Activated CD8-positive, alpha-beta memory T cell treated with anti-CD3 and anti-CD28 coated beads for 1 hour (primary cell): Measurements from ENCODE around the gene ZNF708.
"Not testable (repeated sequence)": the region's sequence is repeated elsewhere in the genome, so short reads cannot be mapped to it uniquely, and the experiment has no call there.

ENCODE experiments used
- DNase-seq, 2 donors: peaks; one replicate each; pipeline ENCODE4 v3.0.0-alpha.2; 2020; ENCODE audit warnings: low read depth in 1 of 2; ENCODE audit errors: extremely low read depth in 1 of 2

ZNF708 gene

DNA sequence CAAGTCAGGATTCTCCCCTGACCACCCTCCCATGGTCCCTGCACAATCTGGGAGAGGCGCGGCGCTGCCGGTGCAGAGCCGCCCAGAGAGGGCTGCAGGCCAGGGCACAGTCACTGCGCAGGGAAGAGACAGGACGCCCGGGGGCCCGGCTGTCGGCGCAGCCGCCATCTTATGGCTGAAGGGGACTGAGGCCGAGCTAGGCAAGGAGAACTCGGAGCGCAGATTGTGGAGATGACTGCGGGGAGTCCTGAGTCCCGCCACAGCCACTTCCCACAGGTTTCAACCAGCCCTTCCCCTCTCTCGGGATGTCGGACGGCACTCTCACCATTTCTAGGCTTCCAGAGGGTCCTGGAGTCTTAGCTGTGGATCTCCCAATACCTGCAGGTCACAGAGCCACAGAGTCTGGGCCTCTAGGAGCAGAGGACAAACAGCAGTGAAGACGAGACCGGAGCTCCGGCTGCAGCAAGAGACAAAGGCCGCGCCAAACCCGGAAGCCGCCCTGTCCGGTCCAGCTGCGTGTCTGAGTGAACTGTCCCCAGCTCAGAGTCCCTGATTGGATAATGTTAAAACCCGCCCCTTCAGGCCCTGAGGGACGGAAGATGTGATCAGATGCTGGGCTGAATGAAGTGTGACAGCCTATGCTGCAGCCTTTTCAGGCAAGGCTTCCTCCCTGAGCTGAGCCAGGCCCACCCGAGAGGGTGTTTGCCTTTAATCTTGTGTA is at the start of gene ZNF708:
Gene ZNF708 (minus strand): TSS at position 526 of the 721 bp plus-strand sequence. CDS start 198 bp downstream, at position 328.
- peak; percentile 48 to 58 for DNase-seq

DNA sequence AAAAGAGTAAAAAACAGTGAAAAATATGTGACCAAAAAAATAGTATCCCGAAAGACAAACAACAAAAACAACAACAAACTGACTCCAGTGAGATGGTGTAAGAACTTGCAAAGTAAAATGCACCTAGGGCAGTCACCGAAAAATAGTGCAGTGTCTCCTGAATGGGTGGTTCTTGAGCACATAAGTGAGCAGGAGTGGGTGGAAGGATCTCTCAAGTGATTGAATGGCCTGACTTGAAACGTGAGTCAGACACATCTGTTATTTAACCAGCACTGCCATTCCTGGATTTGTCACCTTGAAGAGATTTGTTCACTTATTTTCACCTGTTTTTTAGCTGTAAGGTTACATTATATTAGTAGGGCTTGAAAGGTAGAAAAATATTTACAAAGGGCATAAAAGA is 33.1 kb upstream of the ZNF708 start:
- DNase-seq, result no peak

DNA sequence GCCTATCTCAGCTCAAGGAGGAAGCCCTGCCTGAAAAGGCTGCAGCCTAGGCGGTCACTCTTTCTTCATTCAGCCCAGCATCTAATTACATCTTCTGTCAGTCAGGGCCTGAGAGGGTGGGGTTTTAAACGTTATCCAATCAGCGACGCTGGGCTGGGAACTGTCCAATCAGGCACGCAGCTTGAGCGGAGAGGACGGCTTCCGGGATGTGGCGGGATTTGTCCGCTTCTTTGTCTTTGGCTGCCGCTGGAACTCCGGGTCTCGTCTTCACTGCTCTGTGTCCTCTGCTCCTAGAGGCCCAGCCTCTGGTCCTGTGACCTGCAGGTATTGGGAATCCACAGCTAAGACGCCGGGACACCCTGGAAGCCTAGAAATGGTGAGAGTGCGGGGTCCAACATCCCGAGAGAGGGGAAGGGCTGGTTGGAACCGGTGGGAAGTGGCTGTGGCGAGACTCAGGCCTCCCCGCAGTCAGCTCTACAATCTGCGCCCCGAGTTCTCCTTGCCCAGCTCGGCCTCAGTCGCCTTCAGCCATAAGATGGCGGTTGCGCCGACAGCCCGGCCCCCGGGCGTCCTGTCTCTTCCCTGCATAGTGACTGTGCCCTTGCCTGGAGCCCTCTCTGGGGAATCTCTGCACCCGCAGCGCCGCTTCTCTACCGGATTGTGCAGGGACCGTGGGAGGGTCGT is 29.7 kb upstream of the ZNF708 start, which contains the start of gene ZNF738:
Gene ZNF738 (plus strand): TSS at position 233 of the 684 bp plus-strand sequence. CDS start 141 bp downstream, at position 374.
- DNase-seq, result peak; percentile 62 to 63

DNA sequence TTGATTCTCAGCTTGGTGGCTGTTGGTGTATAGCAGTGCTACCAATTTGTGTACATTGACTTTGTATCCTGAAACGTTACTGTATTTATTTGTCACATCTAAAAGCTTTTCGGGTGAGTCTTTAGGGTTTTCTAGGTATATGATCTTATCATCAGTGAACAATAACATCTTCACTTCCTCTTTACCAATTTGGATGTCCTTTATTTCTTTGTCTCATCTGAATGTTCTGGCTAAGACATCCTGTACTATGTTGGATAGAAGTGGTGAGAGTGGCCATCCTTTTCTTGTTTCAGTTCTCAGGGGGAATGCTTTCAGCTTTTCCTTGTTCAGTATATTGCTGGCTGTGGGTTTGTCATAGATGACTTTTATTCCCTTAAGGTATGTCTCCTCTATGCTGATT is 23.6 kb upstream of the ZNF708 start:
- DNase-seq, result no peak

DNA sequence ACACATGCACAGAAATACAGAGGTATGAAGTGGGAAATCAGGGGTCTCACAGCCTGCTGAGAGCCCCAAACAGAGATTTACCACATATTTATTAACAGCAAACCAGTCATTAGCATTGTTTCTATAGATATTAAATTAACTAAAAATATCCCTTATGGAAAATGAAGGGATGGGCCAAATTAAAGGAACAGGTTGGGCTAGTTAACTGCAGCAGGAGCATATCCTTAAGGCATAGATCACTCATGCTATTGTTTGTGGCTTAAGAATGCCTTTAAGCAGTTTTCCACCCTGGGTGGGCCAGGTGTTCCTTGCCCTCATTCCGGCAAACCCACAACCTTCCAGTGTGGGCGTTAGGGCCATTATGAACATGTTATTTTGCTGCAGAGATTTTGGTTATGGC is 15.6 kb upstream of the ZNF708 start:
- DNase-seq, result not testable (repeated sequence)

DNA sequence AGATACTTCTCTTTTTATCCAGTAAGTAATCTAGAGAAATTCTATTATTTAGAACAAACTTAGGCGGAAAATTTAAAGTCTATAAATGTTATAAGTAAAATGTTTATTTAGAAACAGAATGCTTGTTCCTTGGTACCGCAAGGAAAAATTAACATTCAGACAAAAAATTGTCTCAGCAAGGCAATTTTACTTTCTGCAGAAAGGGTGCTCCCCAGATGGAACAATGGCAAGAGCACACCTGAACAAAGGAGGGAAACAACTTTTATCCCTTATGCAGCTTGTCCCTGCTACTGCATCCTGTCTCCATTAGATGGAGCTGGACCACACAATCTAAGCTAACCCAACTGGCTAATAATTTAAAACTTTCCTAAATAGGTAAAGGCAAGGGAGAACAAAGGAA is 6.5 kb upstream of the ZNF708 start:
- DNase-seq, result no peak

DNA sequence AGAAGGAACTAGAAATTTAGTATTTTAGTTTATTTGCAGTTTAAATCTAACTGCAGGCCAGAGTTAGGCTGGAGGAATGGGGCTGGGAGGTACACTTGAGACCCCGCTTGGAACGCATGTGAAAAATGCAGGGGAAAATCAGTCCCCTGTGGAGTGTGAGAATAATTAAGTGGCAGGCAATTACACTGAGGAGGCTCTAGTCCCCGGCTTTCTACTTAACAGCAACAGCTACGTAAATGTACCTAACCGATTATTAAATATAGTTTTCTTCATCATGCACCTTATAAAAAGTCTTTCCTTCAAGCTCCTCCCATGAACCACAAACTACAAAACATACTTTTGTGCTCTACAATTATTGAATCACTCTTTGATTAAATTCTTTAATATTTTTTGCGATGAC is 804 bp downstream of the ZNF708 start:
- DNase-seq, result no peak

DNA sequence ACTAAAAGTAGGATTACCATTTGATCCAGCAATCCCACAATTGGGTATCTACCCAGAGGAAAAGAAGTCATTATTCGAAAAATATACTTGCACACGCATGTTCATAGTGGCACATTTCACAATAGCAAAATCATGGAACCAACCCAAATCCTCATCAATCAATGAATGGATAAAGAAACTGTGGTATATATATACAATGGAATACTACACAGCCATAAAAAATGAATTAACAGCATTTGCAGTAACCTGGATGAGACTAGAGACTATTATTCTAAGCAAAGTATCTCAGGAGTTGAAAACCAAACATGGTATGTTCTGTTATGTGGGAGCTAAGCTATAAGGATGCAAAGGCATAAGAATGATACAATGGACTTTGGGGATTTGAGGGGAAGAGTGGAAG is 3.0 kb downstream of the ZNF708 start:
- DNase-seq, result no peak

DNA sequence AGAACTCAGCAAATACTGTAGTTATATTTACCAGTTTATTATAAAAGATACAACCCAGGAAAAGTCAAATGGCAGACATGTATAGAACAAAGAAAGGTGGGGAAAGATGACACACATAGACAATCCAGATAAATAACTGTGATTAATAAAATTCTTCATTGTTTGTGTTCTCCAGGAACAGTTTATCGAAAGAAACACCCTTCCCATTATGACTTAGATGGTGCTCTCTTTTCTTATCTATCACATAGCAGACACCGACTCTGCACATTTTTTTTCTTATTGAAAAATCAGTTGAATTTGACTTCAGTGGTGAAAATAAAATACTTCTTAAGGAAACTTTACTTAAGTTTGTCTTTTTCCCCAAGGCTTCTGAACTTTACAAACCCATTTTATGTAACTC is 6.2 kb downstream of the ZNF708 start:
- no peak for DNase-seq

DNA sequence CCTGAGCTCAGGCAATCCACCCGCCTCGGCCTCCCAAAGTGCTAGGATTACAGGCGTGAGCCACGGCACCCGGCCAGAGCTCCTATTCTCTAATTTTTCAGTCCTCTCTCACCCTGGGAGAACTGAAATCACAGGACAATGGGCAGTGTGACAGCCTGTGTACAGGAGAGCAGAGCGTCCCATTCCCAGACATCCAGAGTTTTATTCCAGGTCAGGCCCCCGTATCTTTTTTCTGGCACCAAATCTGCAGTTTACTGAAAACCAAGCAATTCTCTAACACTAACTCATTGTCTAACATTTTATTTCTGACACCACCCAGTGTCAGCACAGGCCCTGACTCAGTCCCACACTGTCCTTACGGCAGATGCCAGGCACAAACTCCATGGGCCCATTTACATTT is 6.7 kb downstream of the ZNF708 start:
- no peak for DNase-seq

DNA sequence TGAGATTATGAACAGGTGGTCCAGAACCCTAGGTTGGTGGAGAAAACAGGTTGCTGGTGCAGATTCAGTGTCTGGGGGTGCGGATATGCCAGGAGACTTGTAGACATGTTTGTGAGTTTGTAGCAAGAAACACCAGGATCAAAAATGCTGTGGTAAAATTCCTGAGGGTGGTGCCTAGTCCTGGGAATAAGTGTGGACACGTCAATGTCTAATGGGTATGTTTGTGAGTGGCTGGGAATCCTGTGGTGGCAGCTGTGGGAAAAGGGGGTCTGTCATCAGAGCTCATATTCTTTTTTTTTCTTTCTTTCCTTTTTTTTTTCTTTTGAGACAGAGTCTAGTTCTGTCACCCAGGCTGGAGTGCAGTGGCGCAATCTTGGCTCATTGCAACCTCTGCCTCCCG is 7.2 kb downstream of the ZNF708 start:
- no peak for DNase-seq

DNA sequence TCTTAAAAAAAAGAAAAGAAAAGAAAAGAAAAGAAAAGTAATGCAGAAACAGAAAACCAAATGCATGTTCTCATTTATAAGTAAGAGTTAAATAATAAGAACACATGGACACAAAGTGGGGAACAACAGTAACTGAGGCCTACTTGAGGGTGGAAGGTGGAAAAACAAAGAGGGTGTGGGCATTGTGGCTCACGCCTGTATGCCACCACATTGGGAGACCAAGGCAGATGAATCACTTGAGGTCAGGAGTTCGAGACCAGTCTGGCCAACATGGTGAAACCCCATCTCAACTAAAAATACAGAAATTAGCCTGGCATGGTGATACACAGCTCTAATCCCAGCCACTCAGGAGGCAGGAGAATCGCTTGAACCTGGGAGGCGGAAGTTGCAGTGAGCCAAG is 8.1 kb downstream of the ZNF708 start:
- no peak for DNase-seq

DNA sequence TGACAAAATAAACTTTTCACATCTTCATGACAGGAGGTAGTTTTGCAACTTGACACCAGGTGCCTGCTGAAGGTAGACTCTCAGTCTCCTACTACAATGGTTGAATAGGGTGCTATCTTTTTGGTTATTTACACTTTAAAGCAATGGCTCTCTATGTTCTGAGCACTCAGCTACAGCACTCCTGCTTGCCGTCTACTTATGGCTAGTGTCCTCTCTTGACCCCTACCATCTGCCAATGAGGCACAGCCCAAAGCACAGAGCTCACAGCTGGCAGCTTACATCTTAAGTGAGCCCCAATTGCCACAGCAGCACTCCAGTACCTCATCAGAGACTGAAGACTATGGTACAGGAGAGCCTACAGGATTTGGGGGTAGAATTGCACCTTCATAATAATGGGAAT is 11.4 kb downstream of the ZNF708 start:
- no peak for DNase-seq

DNA sequence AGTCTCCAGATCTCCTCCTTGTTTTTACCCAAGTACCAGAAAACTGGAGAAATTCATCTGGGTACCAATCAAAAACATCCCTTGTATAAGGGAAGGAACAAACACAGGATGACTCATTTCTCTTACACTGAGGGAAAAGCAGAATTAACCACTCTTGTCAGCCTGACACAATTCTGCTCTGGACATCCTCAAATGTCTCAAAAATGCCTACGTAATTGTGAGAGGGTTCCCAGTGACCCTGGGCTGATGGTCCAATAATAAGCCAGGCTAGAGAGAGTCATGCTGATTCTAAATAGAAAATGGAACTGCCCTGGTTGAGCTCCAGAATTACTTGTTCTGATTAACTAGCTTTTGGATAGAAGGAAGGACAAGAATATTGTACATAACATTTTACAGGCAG is 14.5 kb downstream of the ZNF708 start:
- no peak for DNase-seq

DNA sequence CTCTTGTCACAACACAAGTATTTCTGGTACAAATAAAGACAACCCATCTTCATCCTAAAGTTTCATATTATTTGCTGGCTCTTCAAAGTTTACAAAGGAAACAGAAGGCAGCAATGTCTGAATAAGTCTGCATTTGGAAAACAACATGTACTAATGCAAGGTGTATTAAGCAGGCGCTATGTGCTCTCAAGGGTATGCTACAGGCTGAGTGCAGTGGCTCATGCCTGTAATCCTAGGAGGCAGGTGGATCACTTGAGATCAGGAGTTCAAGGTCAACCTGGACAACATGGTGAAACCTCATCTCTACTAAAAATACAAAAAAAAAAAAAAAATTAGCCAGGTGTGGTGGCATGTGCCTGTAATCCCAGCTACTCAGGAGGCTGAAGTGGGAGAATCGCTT is 16.4 kb downstream of the ZNF708 start:
- DNase-seq, result not testable (repeated sequence)

DNA sequence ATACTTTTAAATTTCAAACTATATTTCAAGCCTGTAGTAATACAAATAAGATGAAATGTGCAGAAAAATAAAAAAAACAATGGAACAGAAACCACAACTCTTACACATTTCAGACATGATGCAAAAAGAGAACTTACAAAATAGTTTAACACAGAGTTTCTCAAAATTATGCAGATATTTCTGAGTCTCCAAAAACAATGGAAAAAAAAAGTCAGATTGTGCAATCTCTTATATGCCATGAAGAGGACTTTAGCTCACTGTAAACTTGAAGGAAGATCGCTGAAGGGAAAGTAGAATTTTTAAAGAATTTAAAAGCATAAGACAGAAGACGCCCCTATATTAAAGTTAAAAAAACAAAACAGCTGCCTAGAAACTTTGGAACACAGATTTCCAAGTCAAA is 20.4 kb downstream of the ZNF708 start:
- DNase-seq, result no peak

DNA sequence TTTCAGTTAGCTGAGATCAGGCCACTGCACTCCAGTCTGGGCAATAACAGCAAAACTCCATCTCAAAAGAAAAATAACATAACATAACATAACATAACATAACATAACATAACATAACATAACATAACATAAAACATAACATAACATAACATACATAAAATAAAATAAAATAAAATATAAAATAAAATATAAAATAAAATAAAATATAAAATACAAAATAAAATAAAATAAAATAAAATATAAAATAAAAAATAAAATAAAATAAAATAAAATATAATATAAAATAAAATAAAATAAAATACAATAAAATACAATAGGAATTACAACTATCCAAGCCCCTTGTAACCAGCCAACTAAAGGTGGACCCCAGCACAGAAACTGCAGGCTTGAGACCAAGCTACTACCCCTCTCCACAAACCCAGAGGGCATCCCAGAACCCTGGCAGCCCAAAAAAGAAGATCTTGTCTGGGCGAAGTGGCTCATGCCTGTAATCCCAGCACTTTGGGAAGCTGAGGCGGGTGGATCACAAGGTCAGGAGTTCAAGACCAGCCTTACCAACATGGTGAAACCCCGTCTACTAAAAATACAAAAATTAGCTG is 22.2 kb downstream of the ZNF708 start:
- DNase-seq, result not testable (repeated sequence)

DNA sequence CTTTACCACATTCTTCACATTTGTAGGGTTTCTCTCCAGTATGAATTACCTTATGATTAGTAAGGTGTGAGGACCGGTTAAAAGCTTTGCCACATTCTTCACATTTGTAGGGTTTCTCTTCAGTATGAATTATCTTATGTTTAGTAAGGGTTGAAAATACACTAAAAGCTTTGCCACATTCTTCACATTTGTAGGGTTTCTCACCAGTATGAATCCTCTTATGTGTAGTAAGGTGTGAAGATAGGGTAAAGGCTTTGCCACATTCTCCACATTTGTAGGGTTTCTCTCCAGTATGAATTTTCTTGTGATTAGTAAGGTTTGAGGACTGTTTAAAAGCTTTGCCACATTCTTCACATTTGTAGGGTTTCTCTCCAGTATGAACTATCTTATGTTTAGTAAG is 35.4 kb downstream of the ZNF708 start:
- not testable (repeated sequence) for DNase-seq

DNA sequence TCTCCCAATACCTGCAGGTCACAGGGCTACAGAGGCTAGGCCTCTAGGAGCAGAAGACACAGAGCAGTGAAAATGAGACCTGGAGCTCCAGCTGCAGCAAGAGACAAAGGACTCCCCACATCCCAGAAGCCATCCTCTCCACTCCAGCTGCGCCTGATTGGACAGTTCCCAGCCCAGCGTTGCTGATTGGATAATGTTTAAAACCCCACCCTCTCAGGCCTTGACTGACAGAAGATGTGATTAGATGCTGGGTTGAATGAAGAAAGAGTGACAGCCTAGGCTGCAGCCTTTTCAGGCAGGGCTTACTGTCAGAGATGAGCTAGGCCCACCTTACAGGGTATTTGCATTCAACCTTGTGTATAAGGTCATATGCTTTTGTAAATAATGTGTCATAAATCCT is 59.4 kb downstream of the ZNF708 start:
- DNase-seq, result no peak

DNA sequence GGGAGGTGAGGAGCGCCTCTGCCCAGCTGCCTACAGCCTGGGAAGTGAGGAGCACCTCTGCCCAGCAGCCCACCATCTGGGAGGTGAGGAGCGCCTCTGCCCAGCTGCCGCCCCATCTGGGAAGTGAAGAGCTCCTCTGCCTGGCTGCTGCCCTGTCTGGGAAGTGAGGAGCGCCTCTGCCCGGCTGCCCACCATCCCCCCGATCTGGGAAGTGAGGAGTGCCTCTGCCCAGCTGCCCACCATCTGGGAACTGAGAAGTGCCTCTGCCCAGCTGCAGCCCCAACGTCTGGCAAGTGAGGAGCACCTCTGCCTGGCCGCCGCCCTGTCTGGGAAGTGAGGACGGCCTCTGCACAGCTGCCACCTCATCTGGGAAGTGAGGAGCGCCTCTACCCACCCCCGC is 64.3 kb downstream of the ZNF708 start:
- DNase-seq, result no peak

DNA sequence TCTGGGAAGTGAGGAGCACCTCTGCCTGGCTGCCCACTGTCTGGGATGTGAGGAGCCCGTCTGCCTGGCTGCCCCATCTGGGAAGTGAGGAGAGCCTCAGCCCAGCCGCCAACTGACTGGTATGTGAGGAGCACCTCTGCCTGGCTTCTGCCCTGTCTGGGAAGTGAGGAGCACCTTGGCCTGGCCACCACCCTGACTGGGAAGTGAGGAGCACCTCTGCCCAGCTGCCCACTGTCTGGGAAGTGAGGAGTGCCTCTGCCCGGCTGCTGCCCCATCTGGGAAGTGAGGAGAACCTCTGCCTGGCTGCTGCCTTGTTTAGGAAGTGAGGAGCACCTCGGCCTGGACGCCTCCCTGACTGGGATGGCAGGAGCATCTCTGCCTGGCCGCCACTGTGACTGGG is 64.8 kb downstream of the ZNF708 start:
- DNase-seq, result no peak

DNA sequence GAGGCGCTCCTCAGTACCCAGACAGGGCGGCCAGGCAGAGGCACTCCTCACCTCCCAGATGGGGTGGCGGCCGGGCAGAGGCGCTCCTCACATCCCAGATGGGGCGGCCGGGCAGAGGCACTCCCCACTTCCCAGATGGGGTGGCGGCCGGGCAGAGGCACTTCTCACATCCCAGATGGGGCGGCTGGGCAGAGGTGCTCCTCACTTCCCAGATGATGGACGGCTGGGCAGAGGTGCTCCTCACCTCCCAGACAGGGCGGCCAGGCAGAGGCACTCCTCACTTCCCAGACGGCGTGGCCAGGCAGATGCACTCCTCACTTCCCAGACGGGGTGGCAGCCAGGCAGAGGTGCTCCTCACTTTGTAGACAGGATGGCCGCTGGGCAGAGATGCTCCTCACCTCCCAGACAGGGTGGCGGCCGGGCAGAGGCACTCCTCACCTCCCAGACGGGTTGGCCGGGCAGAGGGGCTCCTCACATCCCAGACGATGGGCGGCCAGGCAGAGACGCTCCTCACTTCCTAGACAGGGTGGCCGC is 68.3 kb downstream of the ZNF708 start:
- DNase-seq, result not testable (repeated sequence)
